H1 (cell line): ENCODE data around the gene LCN6. TPM values are rescaled to one million over a fixed set of nuclear protein-coding genes. Genes with fewer than 3 reads are reported as not detected.

Experiments
- CTCF ChIA-PET: fragments of 300-600 bp; sonication (Branson Sonifier 250); formaldehyde crosslinking; loops from one replicate; lab custom pipeline; 2021; ENCODE audit not compliant: partially characterized antibody; lab: Charles Lee
- POLR2A ChIA-PET: fragments of 300-600 bp; sonication (Branson Sonifier 250); formaldehyde crosslinking; loops from one replicate; lab custom pipeline; 2021; ENCODE audit warnings: inconsistent platforms; ENCODE audit not compliant: partially characterized antibody; lab: Charles Lee
- DNase-seq, 2 experiments: peaks; one replicate each; pipeline versions ENCODE4 v3.0.0 to v3.0.0-alpha.2; 2010 to 2022; ENCODE audit warnings: low spot score in 2 of 2, low read depth in 1 of 2, mixed read lengths in 1 of 2
- FAIRE-seq: peaks from 2 replicates; lab custom pipeline; 2011; peaks lifted over from hg19 to GRCh38; lab: Jason Lieb, UNC
- H2AFZ ChIP-seq: 2 replicates; pipeline ENCODE4 v1.8.1; 2012; ENCODE audit warnings: low read length, inconsistent platforms
- H2AK5ac ChIP-seq: 2 replicates; pipeline ENCODE4 v1.6.1; 2013; ENCODE audit warnings: low read depth, low read length
- H2BK120ac ChIP-seq: replicated peaks from 2 replicates; pipeline ENCODE3; 2013; ENCODE audit warnings: low read depth, low read length, inconsistent platforms
- H2BK12ac ChIP-seq: 2 replicates; pipeline ENCODE4 v1.6.1; 2013; ENCODE audit warnings: low read depth, low read length
- H2BK15ac ChIP-seq: 2 replicates; pipeline ENCODE4 v1.6.1; 2013; ENCODE audit warnings: low read length
- H2BK20ac ChIP-seq: 2 replicates; pipeline ENCODE4 v1.6.1; 2013; ENCODE audit warnings: low read length
- H2BK5ac ChIP-seq: 2 replicates; pipeline ENCODE4 v1.6.1; 2013; ENCODE audit warnings: low read depth, low read length
- H3K14ac ChIP-seq: 2 replicates; pipeline ENCODE4 v1.6.1; 2013; ENCODE audit warnings: inconsistent platforms; ENCODE audit not compliant: insufficient read length
- H3K18ac ChIP-seq: 2 replicates; pipeline ENCODE4 v1.6.1; 2013; ENCODE audit warnings: low read length; ENCODE audit errors: extremely low read depth
- H3K23ac ChIP-seq: 2 replicates; pipeline ENCODE4 v1.6.1; 2013; ENCODE audit warnings: inconsistent platforms; ENCODE audit not compliant: insufficient read length
- H3K23me2 ChIP-seq: 2 replicates; pipeline ENCODE4 v1.6.1; 2013; ENCODE audit warnings: low read depth, low read length
- H3K27ac ChIP-seq: 2 replicates; pipeline ENCODE4 v1.6.1; 2011; ENCODE audit warnings: low read depth, low read length, inconsistent platforms
- H3K27me3 ChIP-seq, 4 experiments: replicated peaks in 1 of 4; 1 replicate in 1 of 4; 2 replicates in 3 of 4; pipeline versions ENCODE4 v1.6.1 to v1.8.1; 2011 to 2013; ENCODE audit warnings: low read length in 3 of 4, mild to moderate bottlenecking in 3 of 4, inconsistent platforms in 2 of 4, mixed read lengths in 2 of 4, moderate library complexity in 1 of 4; ENCODE audit not compliant: control insufficient read depth in 3 of 4, insufficient read depth in 3 of 4; ENCODE audit errors: extremely low read depth in 1 of 4
- H3K36me3 ChIP-seq, 4 experiments: 2 replicates each; pipeline versions ENCODE4 v1.6.1 to v1.8.1; 2011 to 2013; ENCODE audit warnings: mild to moderate bottlenecking in 4 of 4, low read length in 3 of 4, moderate library complexity in 2 of 4, control low read depth in 1 of 4, inconsistent platforms in 1 of 4; ENCODE audit not compliant: insufficient read depth in 4 of 4, control insufficient read depth in 2 of 4
- H3K4ac ChIP-seq: replicated peaks from 2 replicates; pipeline ENCODE3; 2013; ENCODE audit warnings: low read length, low read depth, mixed read lengths, inconsistent platforms; ENCODE audit not compliant: insufficient read length
- H3K4me1 ChIP-seq, 4 experiments: replicated peaks in 1 of 4; 1 replicate in 1 of 4; 2 replicates in 3 of 4; pipeline versions ENCODE4 v1.6.1 to v1.8.1; 2011 to 2013; ENCODE audit warnings: low read length in 3 of 4, inconsistent platforms in 2 of 4, mixed read lengths in 1 of 4; ENCODE audit not compliant: insufficient read depth in 4 of 4, control insufficient read depth in 3 of 4
- H3K4me2 ChIP-seq, 2 experiments: 2 replicates each; pipeline versions ENCODE4 v1.6.1 to v1.8.1; 2011 to 2013; ENCODE audit warnings: low read depth in 2 of 2, low read length in 2 of 2, control low read depth in 1 of 2, inconsistent platforms in 1 of 2, mild to moderate bottlenecking in 1 of 2; ENCODE audit not compliant: insufficient read depth in 1 of 2
- H3K4me3 ChIP-seq, 4 experiments: fragments of 200-600, 300-600 bp in 1 of 4; sonication (generic), shearing (Covaris generic), sonication (Bioruptor Twin) in 1 of 4; 2 replicates each; pipeline versions ENCODE4 v1.5.1 to v1.8.1; 2011 to 2016; ENCODE audit warnings: low read length in 4 of 4, low read depth in 3 of 4, control low read depth in 2 of 4, inconsistent platforms in 2 of 4, mild to moderate bottlenecking in 2 of 4, mixed read lengths in 1 of 4, moderate library complexity in 1 of 4; ENCODE audit not compliant: insufficient read depth in 2 of 4; ENCODE audit errors: extremely low read depth in 1 of 4
- H3K56ac ChIP-seq: replicated peaks from 2 replicates; pipeline ENCODE3; 2013; ENCODE audit warnings: low read depth, mild to moderate bottlenecking, mixed read lengths, low read length, inconsistent platforms; ENCODE audit not compliant: insufficient read length
- H3K79me1 ChIP-seq: 2 replicates; pipeline ENCODE4 v1.6.1; 2013; ENCODE audit warnings: low read depth, low read length, control low read depth
- H3K79me2 ChIP-seq, 2 experiments: 2 replicates each; pipeline versions ENCODE4 v1.6.1 to v1.8.1; 2012 to 2013; ENCODE audit warnings: low read length in 2 of 2, mild to moderate bottlenecking in 2 of 2, inconsistent platforms in 1 of 2; ENCODE audit not compliant: insufficient read depth in 2 of 2, control insufficient read depth in 1 of 2
- H3K9ac ChIP-seq, 4 experiments: replicated peaks in 1 of 4; 1 replicate in 1 of 4; 2 replicates in 3 of 4; pipeline versions ENCODE4 v1.6.1 to v1.8.1; 2011 to 2013; ENCODE audit warnings: low read depth in 3 of 4, low read length in 3 of 4, control low read depth in 2 of 4, mild to moderate bottlenecking in 2 of 4, moderate library complexity in 2 of 4, inconsistent platforms in 1 of 4; ENCODE audit errors: extremely low read depth in 1 of 4
- H3K9me3 ChIP-seq, 2 experiments: 2 replicates each; pipeline versions ENCODE4 v1.6.1 to v1.8.1; 2012 to 2013; ENCODE audit warnings: mild to moderate bottlenecking in 2 of 2, moderate library complexity in 2 of 2, control low read depth in 1 of 2, inconsistent platforms in 1 of 2, low read depth in 1 of 2, low read length in 1 of 2, mixed read lengths in 1 of 2; ENCODE audit not compliant: insufficient read depth in 2 of 2
- H4K20me1 ChIP-seq, 2 experiments: replicated peaks in 1 of 2; 2 replicates each; pipeline versions ENCODE3 to v1.8.1; 2011 to 2013; ENCODE audit warnings: inconsistent platforms in 2 of 2, low read length in 2 of 2, mild to moderate bottlenecking in 1 of 2; ENCODE audit not compliant: insufficient read depth in 2 of 2, control insufficient read depth in 1 of 2
- H4K5ac ChIP-seq: 2 replicates; pipeline ENCODE4 v1.6.1; 2013; ENCODE audit warnings: low read length, low read depth, mixed read lengths, inconsistent platforms; ENCODE audit not compliant: insufficient read length
- H4K8ac ChIP-seq: 2 replicates; pipeline ENCODE4 v1.8.0; 2013; ENCODE audit warnings: mild to moderate bottlenecking, moderate library complexity, low read length, inconsistent platforms; ENCODE audit not compliant: insufficient read depth; ENCODE audit errors: extremely low read depth
- H4K91ac ChIP-seq: replicated peaks from 2 replicates; pipeline ENCODE3; 2013; ENCODE audit warnings: low read length, mixed read lengths, inconsistent platforms; ENCODE audit not compliant: insufficient read length
- BACH1 ChIP-seq: IDR thresholded peaks from 2 replicates; pipeline ENCODE4 v1.6.1; 2012; ENCODE audit warnings: low read length, improper control_type of control experiment
- CHD1 ChIP-seq: IDR thresholded peaks from 2 replicates; pipeline ENCODE4 v1.6.1; 2012; ENCODE audit warnings: low read depth, low read length, improper control_type of control experiment
- CREB1 ChIP-seq: IDR thresholded peaks from 2 replicates; pipeline ENCODE4 v1.6.1; 2012; ENCODE audit warnings: inconsistent platforms
- EP300 ChIP-seq, 2 experiments: IDR thresholded peaks; 1 replicate in 1 of 2; 2 replicates in 1 of 2; pipeline ENCODE4 v1.6.1; 2011 to 2012; ENCODE audit warnings: low read depth in 2 of 2, low read length in 2 of 2, mild to moderate bottlenecking in 2 of 2, borderline replicate concordance in 1 of 2, inconsistent platforms in 1 of 2, moderate library complexity in 1 of 2
- GABPA ChIP-seq: IDR thresholded peaks from 2 replicates; pipeline ENCODE4 v1.6.1; 2011; ENCODE audit warnings: mild to moderate bottlenecking, low read length, moderate library complexity, borderline replicate concordance; ENCODE audit not compliant: insufficient read depth
- KDM1A ChIP-seq: fragments of 200-600, 300-600 bp; sonication (generic); IDR thresholded peaks from 2 replicates; pipeline ENCODE4 v1.7.1; 2016; ENCODE audit warnings: mild to moderate bottlenecking, low read length, borderline replicate concordance
- NANOG ChIP-seq: IDR thresholded peaks from 2 replicates; pipeline ENCODE4 v1.6.1; 2011; ENCODE audit warnings: low read length, low read depth, mild to moderate bottlenecking, inconsistent platforms; ENCODE audit not compliant: insufficient read depth, poor library complexity, severe bottlenecking
- RBBP5 ChIP-seq: IDR thresholded peaks from 2 replicates; pipeline ENCODE4 v1.7.1; 2012; ENCODE audit warnings: low read depth, mild to moderate bottlenecking, inconsistent platforms, low read length, moderate library complexity, borderline replicate concordance
- TCF12 ChIP-seq: IDR thresholded peaks from 2 replicates; pipeline ENCODE4 v1.6.1; 2011; ENCODE audit warnings: low read depth, mild to moderate bottlenecking, low read length
- WGBS, 2 experiments: shearing (Covaris generic) in 1 of 2; methylation state at CpG; one replicate each; pipeline versions ENCODE4 v1.1.6 to v1.1.7; 2013 to 2015; ENCODE audit warnings: low lambda C conversion rate in 2 of 2, mixed read lengths in 2 of 2, inconsistent platforms in 1 of 2, low coverage in 1 of 2, missing lambda C conversion rate in 1 of 2; ENCODE audit not compliant: insufficient replicate concordance in 2 of 2, insufficient coverage in 1 of 2, insufficient read length in 1 of 2; ENCODE audit errors: extremely low coverage in 1 of 2, missing lambda C conversion rate in 1 of 2; 5-methylcytosine and 5-hydroxymethylcytosine counted together
- polyA plus RNA-seq, 7 experiments: library from polyadenylated mRNA; depleted of rRNA in 3 of 7; stranded (reverse) in 5 of 7; unstranded in 2 of 7; fragments of >200 nt in 5 of 7; fragments of 200-250 nt in 2 of 7; gene quantifications; 1 replicate in 5 of 7; 2 replicates in 1 of 7; 4 replicates in 1 of 7; pipeline versions ENCODE4 v1.2.1 to v1.2.3, GENCODE V29; 2011 to 2013; ENCODE audit warnings: missing spikeins in 2 of 7, mixed read lengths in 2 of 7
- total RNA-seq: library from RNA; stranded (reverse); fragmentation: NEBNext Ultra II Directional; extraction: Animal tissue kit (Norgen Biotek cat#: 25700); gene quantifications from 2 replicates; pipeline ENCODE4 v1.2.1, GENCODE V29; 2021
- TF ChIP-seq, protein P1 (sequence below): IDR thresholded peaks from 2 replicates; pipeline ENCODE4 v1.6.1; 2011; ENCODE audit warnings: low read depth, mild to moderate bottlenecking, low read length; ENCODE audit not compliant: insufficient read depth
- TF ChIP-seq, protein P2 (sequence below): IDR thresholded peaks from 2 replicates; pipeline ENCODE4 v1.6.1; 2012; ENCODE audit warnings: low read length, inconsistent platforms

Gene LCN6
- total and polyA plus RNA-seq, 2 of the 8 experiments (the other 6 are each of a cell fraction or from before 2014, with no cell fraction given), result not detected

DNA sequence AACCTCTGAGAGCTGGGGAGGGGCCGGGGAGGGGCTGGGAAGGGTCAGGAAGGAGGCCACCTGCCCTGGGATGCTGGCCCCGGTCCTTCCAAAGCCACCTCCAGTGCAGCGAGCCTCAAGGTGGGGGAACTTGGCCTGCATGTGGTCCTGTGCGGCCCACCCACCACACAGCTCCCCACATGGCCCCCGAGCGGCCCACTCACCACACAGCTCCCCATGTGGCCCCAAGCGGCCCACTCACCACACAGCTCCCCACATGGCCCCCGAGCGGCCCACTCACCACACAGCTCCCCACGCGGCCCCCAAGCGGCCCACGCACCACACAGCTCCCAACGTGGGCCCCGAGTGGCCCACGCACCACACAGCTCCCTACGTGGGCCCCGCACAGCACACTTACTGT, 3.6 kb downstream of the LCN6 start:
- Histone ChIP-seq H2AK5ac (no peak overlapping the region), H3K18ac (no peak overlapping the region), H3K9me3 (no peaks in the 10 kb centered on the region), H3K4me1 (peaks cover 0 to 20% (median 9%) of the 10 kb centered on the region in 4 experiments; a peak in 6 of 7 replicates), H3K36me3 (no peaks in the 10 kb centered on the region), H2BK12ac (no peak overlapping the region), H3K27ac (no peak overlapping the region), H3K4me2 (no peak overlapping the region), H2AFZ (no peak overlapping the region), H4K20me1 (no peaks in the 10 kb centered on the region), H4K91ac (no peak overlapping the region), H3K23me2 (no peaks in the 10 kb centered on the region; the same call in 1 of the 2 replicates), H2BK20ac (no peak overlapping the region), H3K9ac (no peak overlapping the region), H3K14ac (no peak overlapping the region), H2BK15ac (no peak overlapping the region), H3K4me3 (no peak overlapping the region), H3K79me1 (no peaks in the 10 kb centered on the region), H3K4ac (no peak overlapping the region), H3K79me2 (no peaks in the 10 kb centered on the region), H3K27me3 (peaks cover 0 to 4% (median 0%) of the 10 kb centered on the region in 4 experiments; a peak in 2 of 7 replicates), H4K5ac (no peak overlapping the region), H3K23ac (no peak overlapping the region), H4K8ac (no peak overlapping the region), H2BK5ac (no peak overlapping the region), H2BK120ac (no peak overlapping the region), H3K56ac (no peak overlapping the region)
- CTCF ChIA-PET, result interaction anchor here (0.6 to 4.8 kb wide), 8 partner anchors 10 to 323 kb away, joined by 3 to 36 read pairs (median 6); partner anchors contain the start of gene LCN8
- 98% methylated on average over 9 of the region's 18 CpGs; no CpG with 5 or more reads in 1 of the 2 experiments for WGBS, 2 experiments
- DNase-seq (no peak), FAIRE-seq (no peak)
- POLR2A ChIA-PET, result interaction anchor here (11.7 kb wide), 1 partner anchor 15 kb away, joined by 137 read pairs; no protein-coding TSS in a partner anchor
- TF ChIP-seq RBBP5 (no peak), GABPA (no peak), NANOG (no peak), EP300 (IDR thresholded peaks at IDR 0.05; ENCODE audit: borderline replicate concordance in 1 of 2, low read depth in 2 of 2, low read length in 2 of 2) (no peak), KDM1A (no peak), BACH1 (no peak), CREB1 (no peak), CHD1 (no peak), TCF12 (no peak)
- TF ChIP-seq, protein P1, sequence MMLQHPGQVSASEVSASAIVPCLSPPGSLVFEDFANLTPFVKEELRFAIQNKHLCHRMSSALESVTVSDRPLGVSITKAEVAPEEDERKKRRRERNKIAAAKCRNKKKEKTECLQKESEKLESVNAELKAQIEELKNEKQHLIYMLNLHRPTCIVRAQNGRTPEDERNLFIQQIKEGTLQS, result no peak
- TF ChIP-seq, protein P2, sequence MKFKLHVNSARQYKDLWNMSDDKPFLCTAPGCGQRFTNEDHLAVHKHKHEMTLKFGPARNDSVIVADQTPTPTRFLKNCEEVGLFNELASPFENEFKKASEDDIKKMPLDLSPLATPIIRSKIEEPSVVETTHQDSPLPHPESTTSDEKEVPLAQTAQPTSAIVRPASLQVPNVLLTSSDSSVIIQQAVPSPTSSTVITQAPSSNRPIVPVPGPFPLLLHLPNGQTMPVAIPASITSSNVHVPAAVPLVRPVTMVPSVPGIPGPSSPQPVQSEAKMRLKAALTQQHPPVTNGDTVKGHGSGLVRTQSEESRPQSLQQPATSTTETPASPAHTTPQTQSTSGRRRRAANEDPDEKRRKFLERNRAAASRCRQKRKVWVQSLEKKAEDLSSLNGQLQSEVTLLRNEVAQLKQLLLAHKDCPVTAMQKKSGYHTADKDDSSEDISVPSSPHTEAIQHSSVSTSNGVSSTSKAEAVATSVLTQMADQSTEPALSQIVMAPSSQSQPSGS, result no peak
